Heart left ventricle (tissue), 13 donors: ENCODE data around the gene SLC16A9.

Experiments
- CTCF ChIP-seq, 12 donors: fragments of 200-600 bp; sonication (generic) in 4 of 12; IDR thresholded peaks; one replicate each; pipeline versions ENCODE4 v1.5.0 to v1.8.0; 2018 to 2022; ENCODE audit warnings: antibody characterized with exemption in 12 of 12, mild to moderate bottlenecking in 5 of 12
- POLR2A ChIP-seq, 2 donors: fragments of 450-650 bp; IDR thresholded peaks; one replicate each; pipeline ENCODE4 v1.6.1; 2017; ENCODE audit warnings: antibody characterized with exemption in 2 of 2, mild to moderate bottlenecking in 2 of 2, moderate library complexity in 2 of 2
- donor health status: ischemic (EF 13 %, LVEDD 7.1; RV severe dilation, severe dysfunction).
- donor health status: DM: no; HTN: yes; CAD: no.
- donor health status: DM: no; HTN: no; CAD: no.
- donor health status: ischemic (EF 25% LVEDD 6.9; RV normal size, moderate dysfunction).
- donor health status: ischemic (EF 25% LVEDD 5.7; RV mildly dilated, moderate dysfunction).
- donor health status: ischemic (EF 35%, LVEDD 5.7; RV mildly dilated, moderate dysfunction).
- donor health status: nonischemic (EF 11% LVEDD 7.7; RV severe dilation, severe dysfunction).
- donor health status: DM: yes; HTN: yes; CAD: no.
- donor health status: PGD.
- donor health status: ischemic (EF 29% LVEDD 5.4; RV normal size, mild dysfunction).
- donor health status: nonischemic (EF 23%, LVEDD 6.1; RV moderate dilation, normal function).

- TF ChIP-seq CTCF (IDR thresholded peaks at IDR 0.05) (no peak), POLR2A (IDR thresholded peaks at IDR 0.05) (no peak)
Observed at GRCh38 chr10:59624136-59624535, 85.5 kb downstream of the SLC16A9 start.
